HUDEP-2 (cell line): ENCODE data around the gene BTAF1.
"Not testable (repeated sequence)": the region's sequence is repeated elsewhere in the genome, so short reads cannot be mapped to it uniquely, and the experiment has no call there.

ENCODE experiments used
- DNase-seq, 76 experiments: peaks; one replicate each; lab custom pipeline; 2025; ENCODE audit not compliant: unreplicated experiment in 76 of 76; lab: John Stamatoyannopoulos, UW

BTAF1 gene

GRCh38 chr10:91923371-91924211, at the start of gene BTAF1:
BTAF1 (plus strand) TSS chr10:91923770; CDS start chr10:91924077, 307 bp downstream.
- peak; percentile 13 to 88 (median 76) for DNase-seq

DNA sequence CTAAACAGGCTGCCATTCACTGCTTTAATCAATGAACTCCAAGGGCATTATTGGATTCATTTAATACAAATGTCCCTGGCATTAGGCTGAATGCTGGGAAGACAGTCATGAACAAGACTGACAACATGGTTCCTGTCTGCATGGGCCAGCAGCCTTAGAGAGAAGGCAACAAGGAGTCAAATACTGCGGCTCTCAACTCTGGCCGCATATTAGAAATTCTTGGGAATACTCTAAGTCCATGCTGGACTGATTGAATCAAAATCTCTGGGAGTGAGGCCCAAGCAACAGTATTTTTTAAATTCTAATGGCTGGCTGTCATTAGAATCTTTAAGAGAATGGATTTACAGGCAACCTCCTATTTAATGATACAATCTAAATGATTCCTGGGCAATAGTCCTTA, 48.4 kb upstream of the BTAF1 start:
- no peak for DNase-seq

- no peak for DNase-seq
Measured at GRCh38 chr10:91875779-91876178, 47.8 kb upstream of the BTAF1 start.

DNA sequence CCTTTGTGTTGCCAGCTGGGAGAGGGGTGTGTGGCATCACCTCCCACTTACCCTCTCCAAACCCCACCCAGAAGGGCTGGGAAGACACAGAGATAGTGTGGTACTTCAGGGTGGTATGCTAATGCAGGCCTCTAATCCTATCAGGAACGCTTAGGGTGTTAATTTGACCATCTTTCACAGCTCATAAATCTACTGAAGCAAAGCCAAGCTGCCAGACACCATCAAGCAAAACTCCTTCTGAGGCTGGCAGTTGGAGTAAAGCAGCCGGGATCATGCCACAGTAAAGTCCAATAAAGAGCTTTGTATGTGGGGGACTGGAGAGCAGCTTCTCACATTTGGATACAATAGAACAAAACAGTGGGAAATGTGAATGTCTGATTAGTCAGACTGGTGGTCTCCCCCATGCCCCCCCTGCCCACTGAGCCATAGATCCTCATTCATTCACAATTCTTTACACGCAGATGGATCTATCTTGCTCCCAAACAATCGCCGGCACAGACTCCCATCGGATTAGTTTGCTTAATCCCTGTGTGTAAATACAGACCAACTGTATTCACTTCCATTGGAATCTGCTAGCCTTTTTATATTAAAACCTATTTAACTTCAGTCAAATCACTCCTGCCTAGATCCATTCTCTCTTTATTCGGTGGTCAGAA, 43.9 kb upstream of the BTAF1 start:
- no peak for DNase-seq

DNA sequence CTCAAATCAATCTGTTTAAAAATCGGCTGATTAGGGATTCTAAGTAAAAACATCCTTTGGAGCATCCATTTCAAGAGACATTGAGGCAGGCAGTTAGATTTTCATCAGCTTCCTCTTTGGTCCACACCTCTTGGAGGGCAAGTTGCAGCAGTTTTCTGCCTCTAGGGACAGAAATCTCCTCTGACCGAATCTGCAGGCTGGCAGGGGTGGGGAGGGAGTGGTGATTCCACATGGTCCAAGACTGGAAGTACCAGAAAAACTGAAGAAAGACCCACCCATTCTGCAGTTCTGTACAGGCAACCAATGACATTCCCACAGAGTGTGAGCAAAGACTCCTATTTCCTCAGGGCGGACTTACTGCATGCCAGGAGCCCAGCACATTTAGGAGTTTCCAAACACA, 43.3 kb upstream of the BTAF1 start:
- DNase-seq = no peak

DNA sequence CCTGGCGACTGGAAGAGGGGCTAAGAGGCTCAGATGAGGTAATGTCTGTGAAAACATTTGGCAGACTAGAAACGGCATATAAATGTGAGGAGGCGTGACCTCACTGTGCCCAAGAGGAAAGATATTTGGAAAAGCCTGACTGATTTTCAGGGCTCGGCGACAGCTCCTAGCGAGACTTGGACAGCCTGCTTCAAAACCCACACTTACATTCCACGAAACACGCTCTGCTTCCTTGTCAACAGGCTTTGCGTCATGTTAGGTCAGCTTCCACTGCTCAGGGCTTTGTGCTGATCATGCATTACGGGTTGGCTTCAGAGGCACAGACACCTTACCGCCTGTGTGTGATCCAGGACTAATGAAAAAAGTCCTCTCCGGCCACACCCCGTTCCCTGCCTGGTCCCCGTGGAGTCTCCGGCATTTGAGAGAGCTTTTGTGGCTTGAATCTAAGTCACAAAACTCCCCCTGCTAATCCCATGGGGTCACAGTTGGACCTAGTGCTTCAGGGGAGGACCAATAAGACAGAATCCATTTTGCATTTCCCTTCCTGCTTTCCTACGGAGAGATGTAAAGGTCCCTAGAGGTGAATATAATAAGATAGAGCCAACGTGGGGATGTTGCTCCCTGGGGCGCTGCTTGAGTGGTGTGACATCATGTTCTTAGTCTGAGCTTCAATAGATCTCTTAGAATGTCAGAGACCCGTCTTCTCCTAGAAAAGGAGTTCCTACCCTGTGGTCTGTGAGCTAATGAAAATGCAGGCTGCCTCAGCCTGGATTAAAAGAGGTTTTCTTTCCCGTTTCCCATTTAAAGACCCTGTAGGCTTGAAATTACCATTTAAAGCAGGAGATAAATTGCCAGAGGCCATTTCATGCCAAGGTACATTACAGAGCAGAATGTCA, 39.8 kb upstream of the BTAF1 start:
- no peak for DNase-seq

- DNase-seq = no peak
Measured at GRCh38 chr10:91884536-91884935, 39.0 kb upstream of the BTAF1 start.

GRCh38 chr10:91885362-91886079, 38.0 kb upstream of the BTAF1 start:
- no peak for DNase-seq

DNA sequence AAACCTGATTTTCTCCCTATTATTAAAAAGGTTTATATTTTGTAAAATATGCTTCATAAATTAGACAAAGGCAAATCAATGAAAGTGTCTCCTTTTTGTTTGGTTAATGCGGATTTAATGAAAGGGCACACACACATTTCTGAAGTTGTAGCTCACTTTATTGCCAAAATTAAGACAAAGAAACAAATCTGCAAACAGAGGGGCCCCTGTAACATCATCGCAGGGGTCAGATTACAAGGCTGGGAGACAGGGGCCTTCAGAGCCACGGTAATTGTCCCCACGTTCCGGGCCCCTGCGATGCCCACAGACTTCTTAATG, 36.7 kb upstream of the BTAF1 start:
- DNase-seq = no peak

DNA sequence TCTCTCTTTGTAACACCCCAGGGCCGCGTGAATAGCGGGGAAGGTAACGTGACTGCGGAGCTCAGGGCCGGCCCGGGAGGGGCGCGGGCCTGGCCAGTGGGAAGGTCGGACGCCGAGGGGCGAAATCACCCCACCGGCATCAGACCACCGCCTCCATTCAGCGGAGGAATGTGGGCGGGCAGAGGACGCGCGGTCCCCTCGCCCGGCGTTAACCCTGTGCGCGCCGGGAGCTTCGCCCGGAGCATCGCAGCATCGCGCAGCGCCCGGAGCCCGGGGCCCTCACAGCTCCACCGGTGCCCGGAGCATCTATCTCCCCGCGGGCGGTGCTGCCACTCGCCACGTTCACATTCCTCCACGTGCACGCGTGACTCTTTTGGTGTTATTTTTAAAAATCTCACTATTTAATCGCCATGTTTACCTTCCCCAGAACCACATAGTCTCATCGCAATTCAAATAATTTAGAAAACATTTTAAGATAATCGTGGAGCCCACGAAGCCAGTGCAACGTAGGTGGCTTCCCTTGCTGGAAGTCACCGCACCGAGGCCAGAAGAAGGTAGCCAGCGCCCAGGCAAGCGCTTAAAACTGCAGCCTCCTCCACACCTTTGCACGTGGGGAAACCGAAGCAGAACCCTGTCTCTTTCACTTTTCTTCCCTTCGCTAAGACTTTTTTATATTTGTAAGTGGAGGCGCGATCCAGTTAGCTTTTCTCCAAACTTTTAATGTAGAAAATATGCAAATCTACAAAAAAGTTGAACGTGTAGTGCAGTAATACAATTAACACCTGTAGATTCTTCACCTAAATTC, 36.1 kb upstream of the BTAF1 start:
- peak in 1 of 76 experiments; percentile 1 for DNase-seq

DNA sequence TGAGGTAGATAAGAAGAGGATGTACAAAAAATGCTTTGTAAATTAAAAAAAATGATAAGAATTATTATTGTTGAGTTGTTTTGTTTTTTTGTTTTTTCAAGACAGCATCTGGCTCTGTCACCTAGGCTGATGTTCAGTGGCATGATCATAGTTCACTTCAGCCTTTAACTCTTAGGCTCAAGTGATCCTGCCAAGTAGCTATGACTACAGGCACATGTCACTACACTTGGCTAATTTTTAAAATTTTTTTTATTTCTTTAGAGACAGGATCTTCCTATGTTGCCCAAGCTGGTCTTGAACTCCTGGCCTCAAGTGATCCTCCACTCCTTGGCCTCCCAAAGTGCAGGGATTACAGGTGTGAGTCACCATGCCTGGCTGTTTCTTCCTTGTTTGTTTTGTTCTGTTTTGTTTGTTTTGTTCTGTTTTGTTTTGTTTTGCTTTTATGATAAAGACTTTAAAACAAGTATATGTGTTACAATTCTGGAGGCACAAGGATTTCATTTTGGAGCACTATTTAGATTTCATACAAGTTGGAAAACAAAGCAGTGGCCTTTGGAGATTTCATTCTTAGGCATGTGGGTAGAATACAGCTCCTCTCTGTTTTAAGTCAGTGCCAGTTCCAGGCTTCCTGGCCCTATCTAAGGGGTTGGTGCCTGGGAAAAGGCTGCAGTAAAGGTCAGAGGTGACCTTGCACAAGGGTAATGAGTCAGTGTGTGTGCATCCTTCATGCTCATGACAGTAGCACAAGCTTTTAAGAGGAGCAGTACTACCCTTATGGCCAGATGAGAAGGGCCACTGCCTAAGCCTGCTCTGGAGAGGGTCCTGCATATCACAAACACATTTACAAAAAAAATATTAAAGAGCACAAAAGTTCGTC, 32.2 kb upstream of the BTAF1 start:
- no peak for DNase-seq

DNA sequence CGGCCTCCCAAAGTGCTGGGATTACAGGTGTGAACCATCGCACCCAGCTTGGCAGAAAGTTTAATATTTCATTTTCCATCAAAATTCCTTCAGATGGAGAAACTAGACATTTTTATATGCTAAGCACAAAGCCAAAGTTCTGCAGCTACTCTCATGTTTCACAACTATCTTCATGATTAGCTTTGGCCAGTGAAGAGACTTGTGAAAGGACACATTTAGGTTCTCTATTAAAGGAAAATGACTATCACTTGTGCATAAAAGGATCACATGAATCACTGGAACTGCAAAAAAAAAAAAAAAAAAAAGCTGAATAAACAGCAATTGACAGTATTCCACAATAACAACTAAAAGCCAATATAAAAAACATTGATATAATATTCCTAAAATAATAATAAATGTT, 30.5 kb upstream of the BTAF1 start:
- DNase-seq = no peak

GRCh38 chr10:91894261-91894685, 29.3 kb upstream of the BTAF1 start:
- not testable (repeated sequence) for DNase-seq

DNA sequence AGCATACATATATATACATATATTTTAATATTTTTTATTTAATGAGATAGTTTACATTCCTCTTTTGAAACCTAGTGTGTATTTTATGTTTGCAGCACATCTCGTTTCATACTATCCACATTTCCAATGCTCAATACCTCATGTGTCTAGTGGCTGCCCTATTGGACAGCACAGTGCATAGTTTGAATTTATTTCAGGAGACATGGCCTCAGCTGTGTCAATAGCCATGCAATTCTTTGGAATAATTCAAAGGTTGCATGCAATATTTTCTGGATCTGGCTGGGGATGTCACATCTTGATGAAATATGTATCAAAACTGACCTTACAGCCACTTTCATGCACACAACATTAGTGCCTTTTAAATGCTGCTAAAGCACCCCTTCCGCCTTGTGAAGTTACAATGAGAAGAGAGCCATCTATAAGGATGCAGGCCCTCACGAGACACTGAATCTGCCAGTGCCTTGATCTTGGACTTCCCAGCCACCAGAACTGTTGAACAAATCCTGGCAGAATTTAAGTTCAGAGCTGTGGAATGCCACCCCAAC, 27.3 kb upstream of the BTAF1 start:
- DNase-seq = no peak

- DNase-seq = no peak
Measured at GRCh38 chr10:91897421-91897820, 26.1 kb upstream of the BTAF1 start.

- peak in 25 of 76 experiments; percentile 2 to 55 (median 36) for DNase-seq
Measured at GRCh38 chr10:91901784-91902677, 21.5 kb upstream of the BTAF1 start.

DNA sequence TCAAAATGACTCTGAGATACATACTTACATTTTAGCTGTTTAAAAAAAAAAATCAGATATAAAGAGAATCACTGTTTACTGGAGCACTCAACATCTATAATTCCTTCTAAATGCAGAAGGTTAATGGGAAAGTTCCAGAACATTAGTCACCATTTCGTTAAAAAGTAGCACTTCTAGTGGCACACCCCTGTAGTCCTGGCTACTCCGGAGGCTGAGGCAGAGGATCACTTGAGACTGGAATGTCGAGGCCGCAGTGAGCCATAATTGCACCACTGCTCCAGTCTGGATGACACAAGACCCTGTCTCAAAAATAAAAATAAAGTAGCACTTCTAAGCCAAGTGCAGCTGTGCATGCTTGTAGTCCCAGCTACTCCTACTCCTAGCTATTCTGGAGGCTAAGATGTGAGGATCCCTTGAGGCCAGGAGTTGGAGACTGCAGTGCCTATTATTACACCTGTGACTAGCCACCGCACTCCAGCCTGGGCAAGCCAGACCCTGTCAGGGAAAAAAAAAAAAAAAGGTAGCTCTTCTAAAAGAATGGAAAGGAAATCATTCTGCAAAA, 16.5 kb upstream of the BTAF1 start:
- DNase-seq = no peak
